K562 (cell line): ENCODE results near the gene FBXO44. TPM values are rescaled to one million over a fixed set of nuclear protein-coding genes. Genes with fewer than 3 reads are reported as not detected.

Experiments
- ATAC-seq: fragments of 200-7000 bp; cut with Tn5 transposase; 3 replicates; pipeline ENCODE4 v1.9.1; 2020; ENCODE audit warnings: moderate library complexity
- BruUV-seq: library from RNA; stranded (reverse); fragments of 400-500 nt; replicated peaks from 2 replicates; lab custom pipeline; 2021; lab: Mats Ljungman, UMichigan
- CTCF ChIA-PET: fragments of 300-600 bp; formaldehyde crosslinking; extraction: SDS; loops from one replicate; lab custom pipeline; 2021; ENCODE audit warnings: low intra/inter-chr PET ratio; lab: Yijun Ruan, JAX
- POLR2A ChIA-PET: fragments of 300-600, 350-650 bp; sonication (Branson Sonifier 250); formaldehyde crosslinking; extraction: SDS; loops from one replicate; lab custom pipeline; 2021; ENCODE audit warnings: antibody characterized with exemption, inconsistent platforms; lab: Yijun Ruan, JAX
- DNase-seq, 4 experiments: peaks; one replicate each; pipeline versions ENCODE4 v3.0.0 to v3.0.0-alpha.2; 2011 to 2018; ENCODE audit warnings: low spot score in 3 of 4, mixed read lengths in 3 of 4; ENCODE audit errors: extremely low read depth in 1 of 4
- FAIRE-seq: peaks from 2 replicates; lab custom pipeline; 2011; peaks lifted over from hg19 to GRCh38; lab: Jason Lieb, UNC
- H2AFZ ChIP-seq: 2 replicates; pipeline ENCODE4 v1.6.0; 2011; ENCODE audit warnings: low read depth, low read length, control low read depth, inconsistent platforms
- H3K27ac ChIP-seq: fragments of 200-600 bp; 3 replicates; pipeline ENCODE4 v1.8.0; 2011; ENCODE audit warnings: low read depth, mild to moderate bottlenecking, control low read depth, inconsistent platforms, low read length, moderate library complexity, mixed read lengths; ENCODE audit errors: extremely low read depth
- H3K27me3 ChIP-seq, 2 experiments: fragments of 300-600 bp in 1 of 2; 2 replicates in 1 of 2; 3 replicates in 1 of 2; pipeline versions ENCODE4 v1.6.0 to v1.8.0; 2011; ENCODE audit warnings: inconsistent platforms in 2 of 2, low read length in 2 of 2, mild to moderate bottlenecking in 1 of 2, mixed read lengths in 1 of 2, moderate library complexity in 1 of 2; ENCODE audit not compliant: control insufficient read depth in 2 of 2, insufficient read depth in 2 of 2
- H3K36me3 ChIP-seq: fragments of 300-600 bp; 3 replicates; pipeline ENCODE4 v1.8.0; 2011; ENCODE audit warnings: mild to moderate bottlenecking, low read length, inconsistent platforms; ENCODE audit not compliant: control insufficient read depth, insufficient read depth
- H3K4me1 ChIP-seq, 2 experiments: fragments of 200-600 bp in 1 of 2; replicated peaks in 1 of 2; 2 replicates in 1 of 2; 3 replicates in 1 of 2; pipeline versions ENCODE4 v1.5.1 to v1.8.0; 2011; ENCODE audit warnings: inconsistent platforms in 2 of 2, low read length in 2 of 2, mild to moderate bottlenecking in 1 of 2, mixed read lengths in 1 of 2, moderate library complexity in 1 of 2; ENCODE audit not compliant: control insufficient read depth in 2 of 2, insufficient read depth in 2 of 2
- H3K4me2 ChIP-seq: 2 replicates; pipeline ENCODE4 v1.6.1; 2011; ENCODE audit warnings: low read length, control low read depth, inconsistent platforms, mixed read lengths; ENCODE audit not compliant: insufficient read depth
- H3K4me3 ChIP-seq: fragments of 200-600 bp; sonication (generic), shearing (Covaris generic); 2 replicates; pipeline ENCODE4 v1.5.1; 2016; ENCODE audit warnings: control low read depth, inconsistent platforms
- H3K79me2 ChIP-seq: fragments of 200-600 bp; 3 replicates; pipeline ENCODE4 v1.8.0; 2011; ENCODE audit warnings: low read length, inconsistent platforms; ENCODE audit not compliant: control insufficient read depth, insufficient read depth
- H3K9ac ChIP-seq, 2 experiments: 2 replicates each; pipeline versions ENCODE4 v1.6.0 to v1.6.1; 2011; ENCODE audit warnings: low read depth in 2 of 2, low read length in 2 of 2, control low read depth in 1 of 2, inconsistent platforms in 1 of 2, mild to moderate bottlenecking in 1 of 2, mixed read lengths in 1 of 2; ENCODE audit not compliant: insufficient read depth in 1 of 2
- H3K9me1 ChIP-seq: one replicate; pipeline ENCODE4 v1.6.0; 2011; ENCODE audit warnings: inconsistent platforms, mild to moderate bottlenecking, low read length, moderate library complexity; ENCODE audit not compliant: control insufficient read depth, insufficient read depth
- H3K9me3 ChIP-seq: replicated peaks from 2 replicates; pipeline ENCODE4 v1.5.1; 2011; ENCODE audit warnings: low read depth, low read length, inconsistent platforms; ENCODE audit not compliant: control insufficient read depth, insufficient read depth
- H4K20me1 ChIP-seq: replicated peaks from 2 replicates; pipeline ENCODE4 v1.6.1; 2011; ENCODE audit warnings: low read length, inconsistent platforms, mixed read lengths; ENCODE audit not compliant: control insufficient read depth, insufficient read depth
- ATF1 ChIP-seq, 2 experiments: fragments of 450-650 bp in 1 of 2; IDR thresholded peaks; 2 replicates each; pipeline ENCODE4 v1.6.1; 2016; ENCODE audit warnings: missing compliant biosample characterization in 1 of 2, missing genetic modification characterization in 1 of 2
- CREM ChIP-seq: IDR thresholded peaks from 2 replicates; pipeline ENCODE4 v1.6.1; 2014; ENCODE audit warnings: antibody characterized with exemption, low read depth
- ELF4 ChIP-seq: fragments of 450-650 bp; formaldehyde crosslinking; IDR thresholded peaks from 2 replicates; pipeline ENCODE4 v1.4.0; 2022; ENCODE audit warnings: missing genetic modification characterization
- FIP1L1 ChIP-seq: fragments of 200-400 bp; formaldehyde crosslinking; IDR thresholded peaks from 2 replicates; pipeline ENCODE4 v1.6.1; 2018; ENCODE audit warnings: mild to moderate bottlenecking, low read depth, low read length; ENCODE audit not compliant: poor library complexity, severe bottlenecking
- GABPA ChIP-seq: fragments of 200-800 bp; sonication (Bioruptor generic); conservative IDR thresholded peaks from 2 replicates; pipeline ENCODE4 v1.6.1; 2016; ENCODE audit warnings: low read depth, missing genetic modification characterization, missing compliant biosample characterization
- MEF2D ChIP-seq: conservative IDR thresholded peaks from 2 replicates; pipeline ENCODE4 v1.6.1; 2016; ENCODE audit warnings: low read depth, missing genetic modification characterization, missing compliant biosample characterization
- NCOA1 ChIP-seq: fragments of 450-650 bp; IDR thresholded peaks from 2 replicates; pipeline ENCODE4 v1.6.1; 2016; ENCODE audit warnings: low read depth
- RCOR1 ChIP-seq, 2 experiments: IDR thresholded peaks; 2 replicates each; pipeline ENCODE4 v1.6.1; 2012; ENCODE audit warnings: low read depth in 2 of 2, low read length in 2 of 2, borderline replicate concordance in 1 of 2, improper control_type of control experiment in 1 of 2
- RHOXF2B ChIP-seq: fragments of 250-450 bp; sonication (Bioruptor Pico); conservative IDR thresholded peaks from 2 replicates; pipeline ENCODE4 v1.5.1; 2021
- SMAD1 ChIP-seq: fragments of 150-350 bp; IDR thresholded peaks from 2 replicates; pipeline ENCODE4 v1.6.1; 2014; ENCODE audit warnings: low read length, low read depth; ENCODE audit not compliant: partially characterized antibody
- YY1 ChIP-seq, 3 experiments: IDR thresholded peaks; 2 replicates each; pipeline ENCODE4 v1.6.1; 2011; ENCODE audit warnings: low read length in 2 of 3, mild to moderate bottlenecking in 2 of 3, moderate library complexity in 2 of 3, borderline replicate concordance in 1 of 3, control low read depth in 1 of 3, low read depth in 1 of 3; ENCODE audit not compliant: insufficient read depth in 3 of 3, insufficient replicate concordance in 2 of 3, control insufficient read depth in 1 of 3, insufficient read length in 1 of 3; ENCODE audit errors: extremely low read depth in 1 of 3
- ZNF134 ChIP-seq: fragments of 250-450 bp; sonication (Bioruptor Pico); conservative IDR thresholded peaks from 2 replicates; pipeline ENCODE4 v1.4.0; 2020
- ZNF354B ChIP-seq: fragments of 250-450 bp; sonication (Bioruptor Pico); IDR thresholded peaks from 2 replicates; pipeline ENCODE4 v1.4.0; 2020
- ZNF778 ChIP-seq: fragments of 450-650 bp; formaldehyde crosslinking; IDR thresholded peaks from 2 replicates; pipeline ENCODE4 v1.4.0; 2020; ENCODE audit warnings: mild to moderate bottlenecking, moderate library complexity
- WGBS: fragments of 100-300 bp; shearing (Covaris generic); methylation state at CpG from one replicate; pipeline ENCODE4 v1.1.6; 2016; ENCODE audit warnings: low coverage, mixed read lengths; ENCODE audit not compliant: insufficient coverage; ENCODE audit errors: missing lambda C conversion rate; 5-methylcytosine and 5-hydroxymethylcytosine counted together
- in situ Hi-C: fragments of 300-500 bp; cut with MboI; formaldehyde crosslinking; loops from 4 replicates; pipeline ENCODE4 v1.15.0; 2018; ENCODE audit warnings: inconsistent platforms, mixed read lengths
- intact Hi-C: fragments of 100-400 bp; cut with micrococcal nuclease; formaldehyde crosslinking; loops from 2 replicates; pipeline ENCODE4 v1.14.2; 2022
- polyA plus RNA-seq, 8 experiments: library from polyadenylated mRNA; depleted of rRNA in 4 of 8; stranded (reverse) in 5 of 8; unstranded in 3 of 8; fragments of >200 nt; fragmentation: Nextera tagmentation in 2 of 8; fragmentation: Illumina TruSeq in 1 of 8; extraction: Ambion mirVana in 2 of 8; extraction: Trizol in 1 of 8; gene quantifications; 2 replicates each; pipeline versions ENCODE4 v1.2.1 to v1.2.3, GENCODE V29; 2011 to 2014; ENCODE audit warnings: inconsistent platforms in 1 of 8, missing spikeins in 1 of 8
- total RNA-seq, 7 experiments: library from RNA; depleted of rRNA in 6 of 7; stranded (reverse); fragments of >200 nt in 6 of 7; fragmentation: Illumina TruSeq in 2 of 7; extraction: Trizol in 2 of 7; gene quantifications; 2 replicates each; pipeline versions ENCODE4 v1.2.1 to v1.2.3, GENCODE V29; 2011 to 2021; ENCODE audit warnings: low replicate concordance in 1 of 7

Gene FBXO44
- total and polyA plus RNA-seq, 9 of the 15 experiments (the other 6 are each of a cell fraction or from before 2014, with no cell fraction given), result 0.69 to 20.9 (median 6.7) TPM

GRCh38 chr1:11613347-11613746 lies 41.3 kb upstream of the FBXO44 start:
- no peaks in the 10 kb centered on the region for H3K9me3 ChIP-seq
- TF ChIP-seq FIP1L1, result no peak
- no peak for TF ChIP-seq MEF2D (tag)
- TF ChIP-seq ZNF134, result peak; percentile 86
- FAIRE-seq (no peak), DNase-seq (no peak), ATAC-seq (no peak)
- H3K4me1 ChIP-seq, result peaks cover 0 to 4% of the 10 kb centered on the region in 2 experiments; a peak in 3 of 5 replicates
- BruUV-seq, result no TSS peak
- ChIA-PET CTCF (no interaction called here), POLR2A (interaction anchor here (0.7 kb wide), 1 partner anchor 878 kb away, joined by 3 read pairs; no protein-coding TSS in a partner anchor)
- no peak overlapping the region for H3K27ac ChIP-seq
- H3K9me1 ChIP-seq, result no peaks in the 10 kb centered on the region
- WGBS, result 2% methylated on average over 5 of the region's 5 CpGs
- H3K4me3 ChIP-seq, result no peak overlapping the region
- H3K36me3 ChIP-seq, result no peaks in the 10 kb centered on the region
- H3K4me2 ChIP-seq, result no peak overlapping the region
- intact Hi-C loops (no loop called here), in situ Hi-C loops (no loop called here)
- H3K27me3 ChIP-seq, result peaks cover 0 to 38% of the 10 kb centered on the region in 2 experiments; a peak in 4 of 5 replicates
- H2AFZ ChIP-seq, result no peak overlapping the region
- H3K9ac ChIP-seq, result no peak overlapping the region
- H3K79me2 ChIP-seq, result no peaks in the 10 kb centered on the region
- peaks cover 11% of the 10 kb centered on the region for H4K20me1 ChIP-seq

GRCh38 chr1:11615090-11615489 lies 39.6 kb upstream of the FBXO44 start:
- no peaks in the 10 kb centered on the region for H3K79me2 ChIP-seq
- no TSS peak for BruUV-seq
- no peak overlapping the region for H3K9ac ChIP-seq
- peak; percentile 68 for FAIRE-seq
- WGBS, result 0% methylated on average over 16 of the region's 16 CpGs
- H3K4me2 ChIP-seq, result no peak overlapping the region
- peak; percentile 58 for ATAC-seq
- no peak overlapping the region for H2AFZ ChIP-seq
- H3K9me1 ChIP-seq, result no peaks in the 10 kb centered on the region
- ChIA-PET CTCF (no interaction called here), POLR2A (interaction anchor here (0.5 to 0.6 kb wide), 2 partner anchors 101 to 106 kb away, joined by 3 read pairs; no protein-coding TSS in a partner anchor)
- H3K9me3 ChIP-seq, result no peaks in the 10 kb centered on the region
- H3K27me3 ChIP-seq, result peaks cover 10 to 47% of the 10 kb centered on the region in 2 experiments; a peak in 4 of 5 replicates
- no peaks in the 10 kb centered on the region for H3K36me3 ChIP-seq
- intact Hi-C loops (no loop called here), in situ Hi-C loops (no loop called here)
- no peak overlapping the region for H3K4me3 ChIP-seq
- no peaks in the 10 kb centered on the region; a peak in 2 of 5 replicates for H3K4me1 ChIP-seq
- no peak overlapping the region for H3K27ac ChIP-seq
- peaks cover 19% of the 10 kb centered on the region for H4K20me1 ChIP-seq
- peak; percentile 25 to 47 (median 38) for DNase-seq
- TF ChIP-seq NCOA1 (peak; percentile 71; the same call in 1 of the 2 replicates), ZNF778 (CRISPR knock-in tag) (no peak), ATF1 (CRISPR knock-in tag; IDR thresholded peaks at IDR 0.05) (no peak), ATF1 (tag; IDR thresholded peaks at IDR 0.05) (peak; percentile 51; the same call in 1 of the 2 replicates), YY1 (IDR thresholded peaks at IDR 0.05; ENCODE audit: borderline replicate concordance in 1 of 3, control insufficient read depth in 1 of 3, extremely low read depth in 1 of 3, insufficient read depth in 3 of 3, insufficient read length in 1 of 3, insufficient replicate concordance in 2 of 3, low read depth in 1 of 3, low read length in 2 of 3) (peak in 1 of 3 experiments; percentile 11), ZNF354B (CRISPR knock-in tag) (no peak), RCOR1 (IDR thresholded peaks at IDR 0.05; ENCODE audit: borderline replicate concordance in 1 of 2, low read depth in 2 of 2, low read length in 2 of 2) (peak in 1 of 2 experiments; percentile 96; a peak in 2 of 4 replicates), ELF4 (CRISPR knock-in tag) (0 out of 2 replicates have a peak, but pooled peaks have one; percentile 26), RHOXF2B (CRISPR knock-in tag) (no peak), GABPA (peak; percentile 79), CREM (peak; percentile 86), SMAD1 (peak; percentile 59)
